HG02938 (cell line): Measurements from ENCODE around the gene C19orf25.
"Not testable (repeated sequence)": the region's sequence is repeated elsewhere in the genome, so short reads cannot be mapped to it uniquely, and the experiment has no call there.

Source experiments
- ATAC-seq: cut with Tn5 transposase; IDR thresholded peaks from one replicate; pipeline ENCODE4 v1.9.1; 2021; ENCODE audit warnings: mild to moderate bottlenecking, moderate library complexity; ENCODE audit not compliant: unreplicated experiment

The C19orf25 gene

DNA sequence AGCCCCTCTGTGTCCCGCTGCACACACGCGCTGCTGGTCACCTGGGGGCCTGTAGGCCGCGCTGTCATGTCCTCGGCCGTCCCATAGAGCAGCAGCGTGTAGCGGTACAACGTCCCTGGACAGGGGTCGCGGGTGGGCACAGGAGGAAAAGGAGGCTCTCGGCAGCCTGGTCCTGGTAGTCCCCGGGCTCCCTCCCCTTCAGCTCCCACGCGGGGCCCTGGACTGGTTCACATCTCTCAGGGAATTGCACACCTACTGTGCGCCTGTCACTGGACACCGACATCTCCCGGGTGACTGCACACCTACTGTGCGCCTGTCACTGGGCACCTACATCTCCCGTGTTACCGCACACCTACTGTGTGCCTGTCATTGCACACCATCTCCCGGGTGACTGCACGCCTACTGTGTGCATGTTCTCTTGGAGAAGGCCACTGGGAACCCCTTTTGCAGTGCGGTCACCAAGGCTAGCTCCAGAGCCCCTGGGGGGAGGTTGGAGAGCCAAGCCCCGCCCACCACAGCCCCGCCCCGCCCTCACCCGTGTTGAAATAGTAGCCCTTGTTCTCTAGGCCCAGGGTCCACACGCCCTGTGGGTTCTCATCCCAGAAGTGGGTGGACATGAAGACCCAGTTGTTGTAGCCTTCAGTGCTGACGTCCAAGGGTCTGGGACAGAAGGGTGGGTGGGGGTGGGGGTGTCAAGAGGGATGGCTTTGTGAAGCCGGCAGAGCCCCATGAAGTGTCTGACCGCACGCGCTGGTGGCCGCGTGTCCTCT is 3.5 kb upstream of the C19orf25 start:
- ATAC-seq, result no peak

DNA sequence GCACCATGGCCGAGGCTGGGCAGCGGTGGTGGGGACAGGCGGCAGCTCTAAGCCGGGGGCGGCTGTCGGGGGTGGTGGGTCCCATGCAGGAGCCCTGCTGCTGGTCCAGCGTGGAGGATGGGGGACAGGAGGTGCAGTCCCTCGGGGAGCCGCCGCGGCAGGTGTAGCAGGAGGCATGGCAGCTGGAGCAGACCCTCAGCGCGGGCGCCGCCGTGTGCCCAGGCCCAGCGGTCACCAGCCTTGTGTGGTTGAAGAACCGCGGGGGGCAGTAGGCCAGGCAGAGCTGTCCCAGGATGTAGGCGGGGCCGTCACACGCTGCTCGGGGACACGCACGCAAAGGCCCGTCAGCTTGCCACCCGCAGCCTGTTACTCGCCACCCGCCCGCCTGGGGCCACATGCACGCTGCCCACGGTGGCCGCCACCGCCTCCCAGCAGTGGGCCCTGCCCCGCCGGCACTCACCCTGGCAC is 2.9 kb upstream of the C19orf25 start:
- no peak for ATAC-seq

GRCh38 chr19:1481224-1481892 is 2.3 kb upstream of the C19orf25 start:
- ATAC-seq, result no peak

DNA sequence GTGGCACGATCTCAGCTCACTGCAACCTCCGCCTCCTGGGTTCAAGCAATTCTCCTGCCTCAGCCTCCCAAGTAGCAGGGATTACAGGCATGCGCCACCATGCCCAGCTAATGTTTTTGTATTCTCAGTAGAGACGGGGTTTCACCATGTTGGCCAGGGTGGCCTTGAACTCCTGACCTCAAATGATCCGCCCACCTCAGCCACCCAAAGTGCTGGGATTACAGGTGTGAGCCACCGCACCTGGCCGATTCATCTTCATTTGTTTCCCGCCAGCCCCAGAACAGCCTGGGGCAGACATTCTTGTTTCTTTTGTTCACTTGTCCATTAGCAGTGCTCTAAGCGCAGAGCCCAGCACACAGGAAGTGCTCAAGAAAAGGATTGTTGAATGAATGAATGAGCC is 2.0 kb downstream of the C19orf25 start:
- ATAC-seq, result not testable (repeated sequence)

GRCh38 chr19:1475751-1476437 is 3.1 kb downstream of the C19orf25 start:
- no peak for ATAC-seq

DNA sequence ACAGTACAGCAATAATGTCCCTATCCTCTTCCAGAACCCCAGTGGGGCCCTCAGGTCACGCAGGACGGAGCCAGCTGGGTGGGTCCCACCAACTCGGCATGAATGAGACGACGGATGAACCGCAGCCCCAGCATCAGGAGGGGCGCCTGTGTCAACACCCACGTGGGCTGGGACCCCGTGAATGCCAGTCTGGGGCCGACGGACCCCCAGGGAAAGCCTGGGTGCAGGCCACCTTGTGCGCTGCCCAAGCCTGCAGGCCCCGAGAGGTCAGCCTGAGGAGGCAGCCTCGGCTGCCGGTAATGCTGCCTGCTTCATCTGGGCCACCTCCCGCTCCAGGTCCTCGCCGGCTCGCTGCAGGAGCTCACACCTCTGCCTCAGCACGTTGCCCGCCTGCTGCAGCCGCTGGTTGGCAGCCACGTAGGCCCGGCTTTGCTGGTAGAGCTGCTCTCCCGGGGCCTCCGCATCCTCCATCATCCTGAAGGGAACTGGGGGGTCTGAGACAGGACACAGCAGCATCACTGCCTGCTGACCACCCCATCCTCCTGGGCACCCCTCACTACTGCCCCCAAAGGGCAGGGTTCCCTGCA is 4.2 kb downstream of the C19orf25 start:
- ATAC-seq, result no peak

DNA sequence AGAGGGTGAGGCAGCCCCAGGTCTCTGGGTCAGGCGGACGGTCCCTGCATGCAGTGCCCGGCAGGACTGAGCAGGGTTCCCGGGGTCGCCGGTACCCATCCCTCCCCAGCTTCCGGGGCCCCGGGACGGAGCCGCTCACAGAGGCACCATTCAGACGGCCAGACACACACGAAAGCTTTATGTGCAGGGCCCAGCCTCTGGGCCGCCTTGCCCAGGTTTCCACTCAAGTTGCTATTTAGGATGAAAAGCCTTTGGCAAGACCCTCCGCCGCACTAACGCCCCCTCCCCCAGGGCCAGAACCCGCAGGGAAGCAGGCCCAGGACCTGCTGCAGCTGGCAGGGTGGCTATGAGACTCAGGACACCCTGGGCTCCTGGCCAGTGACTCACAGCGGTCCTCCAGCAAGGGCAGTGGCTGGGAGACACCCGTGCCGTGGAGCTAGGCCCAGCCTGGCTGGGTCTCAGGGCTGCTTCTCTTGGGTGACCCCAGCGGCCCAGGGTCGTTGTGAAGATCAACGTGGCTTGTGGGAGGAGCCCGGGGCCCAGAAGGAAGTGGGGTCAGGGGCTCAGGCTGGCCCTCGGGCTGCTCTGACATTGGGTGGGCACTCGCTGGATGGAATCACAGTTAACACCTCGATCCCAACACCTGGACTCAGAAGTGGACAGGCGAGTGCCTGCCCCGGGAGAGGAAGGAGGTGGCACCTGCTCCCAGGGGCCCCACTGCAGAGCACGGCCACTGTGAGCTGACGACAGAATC is 4.8 kb downstream of the C19orf25 start:
- no peak for ATAC-seq

- no peak for ATAC-seq
These were observed 5.7 kb downstream of the C19orf25 start for GRCh38 chr19:1473085-1473851.

- ATAC-seq, result no peak
These were observed 6.6 kb downstream of the C19orf25 start for GRCh38 chr19:1472231-1473084.

GRCh38 chr19:1471515-1472160 is 7.4 kb downstream of the C19orf25 start:
- ATAC-seq, result no peak

GRCh38 chr19:1471010-1471514 is 8.0 kb downstream of the C19orf25 start:
- no peak for ATAC-seq

- ATAC-seq, result no peak
These were observed 8.6 kb downstream of the C19orf25 start for GRCh38 chr19:1470305-1471009.

DNA sequence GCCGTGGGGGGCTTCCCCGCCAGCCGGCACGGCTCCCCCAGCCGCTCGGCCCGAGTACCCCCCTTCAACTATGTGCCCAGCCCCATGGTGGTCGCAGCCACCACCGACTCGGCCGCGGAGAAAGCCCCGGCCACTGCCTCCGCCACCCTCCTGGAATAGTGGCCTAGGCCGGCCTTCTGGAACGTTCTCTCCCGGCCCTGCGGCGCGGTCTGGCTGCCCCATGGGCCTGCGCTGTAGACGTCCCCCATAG is 9.0 kb downstream of the C19orf25 start:
- ATAC-seq, result no peak

DNA sequence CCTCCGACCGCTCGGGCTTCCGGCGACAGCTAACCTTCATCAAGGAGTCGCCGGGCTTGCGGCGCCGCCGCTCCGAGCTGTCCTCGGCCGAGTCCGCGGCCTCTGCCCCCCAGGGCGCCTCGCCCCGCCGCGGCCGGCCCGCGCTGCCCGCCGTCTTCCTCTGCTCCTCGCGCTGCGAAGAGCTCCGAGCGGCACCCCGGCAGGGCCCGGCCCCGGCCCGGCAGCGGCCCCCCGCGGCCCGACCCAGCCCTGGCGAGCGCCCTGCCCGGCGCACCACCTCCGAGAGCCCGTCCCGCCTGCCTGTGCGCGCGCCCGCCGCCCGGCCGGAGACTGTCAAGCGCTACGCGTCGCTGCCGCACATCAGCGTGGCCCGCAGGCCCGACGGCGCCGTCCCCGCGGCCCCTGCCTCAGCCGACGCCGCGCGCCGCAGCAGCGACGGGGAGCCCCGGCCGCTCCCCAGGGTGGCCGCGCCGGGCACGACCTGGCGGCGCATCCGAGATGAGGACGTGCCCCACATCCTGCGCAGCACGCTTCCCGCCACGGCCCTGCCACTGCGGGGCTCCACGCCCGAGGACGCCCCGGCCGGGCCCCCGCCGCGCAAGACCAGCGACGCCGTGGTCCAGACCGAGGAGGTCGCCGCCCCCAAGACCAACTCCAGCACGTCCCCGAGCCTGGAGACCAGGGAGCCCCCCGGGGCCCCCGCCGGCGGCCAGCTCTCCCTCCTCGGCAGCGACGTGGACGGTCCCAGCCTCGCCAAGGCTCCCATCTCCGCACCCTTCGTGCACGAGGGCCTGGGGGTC is 9.6 kb downstream of the C19orf25 start:
- ATAC-seq, result no peak

DNA sequence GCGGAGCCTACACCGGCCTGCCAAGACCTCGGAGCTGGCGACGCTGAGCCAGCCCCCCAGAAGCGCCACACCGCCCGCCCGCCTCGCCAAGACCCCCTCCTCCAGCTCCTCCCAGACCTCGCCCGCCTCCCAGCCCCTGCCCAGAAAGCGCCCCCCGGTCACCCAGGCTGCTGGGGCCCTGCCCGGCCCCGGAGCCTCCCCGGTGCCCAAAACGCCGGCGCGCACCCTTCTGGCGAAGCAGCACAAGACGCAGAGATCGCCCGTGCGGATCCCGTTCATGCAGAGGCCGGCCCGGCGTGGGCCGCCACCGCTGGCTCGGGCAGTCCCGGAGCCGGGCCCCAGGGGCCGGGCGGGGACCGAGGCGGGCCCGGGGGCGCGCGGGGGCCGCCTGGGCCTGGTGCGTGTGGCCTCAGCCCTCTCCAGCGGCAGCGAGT is 10.2 kb downstream of the C19orf25 start:
- no peak for ATAC-seq

DNA sequence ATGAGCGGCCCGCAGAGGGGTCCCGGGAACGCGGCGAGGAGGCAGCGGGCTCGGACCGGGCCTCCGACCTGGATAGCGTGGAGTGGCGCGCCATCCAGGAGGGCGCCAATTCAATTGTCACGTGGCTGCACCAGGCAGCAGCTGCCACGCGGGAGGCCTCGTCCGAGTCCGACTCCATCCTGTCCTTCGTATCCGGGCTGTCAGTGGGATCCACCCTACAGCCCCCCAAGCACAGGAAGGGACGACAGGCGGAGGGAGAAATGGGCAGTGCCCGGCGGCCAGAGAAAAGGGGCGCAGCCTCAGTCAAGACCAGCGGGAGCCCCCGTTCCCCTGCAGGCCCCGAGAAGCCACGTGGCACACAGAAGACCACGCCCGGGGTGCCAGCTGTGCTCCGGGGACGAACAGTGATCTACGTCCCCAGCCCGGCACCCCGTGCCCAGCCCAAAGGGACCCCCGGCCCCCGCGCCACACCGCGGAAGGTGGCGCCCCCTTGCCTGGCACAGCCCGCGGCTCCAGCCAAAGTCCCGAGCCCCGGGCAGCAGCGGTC is 10.7 kb downstream of the C19orf25 start:
- no peak for ATAC-seq
